IPS-NIHi7 (cell line): ENCODE data around the gene UBE2C.
A peak's percentile ranks its signal among the peaks of the same experiment; 100 is the strongest.
"Not testable (repeated sequence)": the region's sequence is repeated elsewhere in the genome, so short reads cannot be mapped to it uniquely, and the experiment has no call there.

ENCODE experiments used
- DNase-seq: peaks from one replicate; pipeline ENCODE4 v3.0.0; 2012; ENCODE audit warnings: mixed read lengths; ENCODE audit errors: extremely low spot score

UBE2C gene

DNA sequence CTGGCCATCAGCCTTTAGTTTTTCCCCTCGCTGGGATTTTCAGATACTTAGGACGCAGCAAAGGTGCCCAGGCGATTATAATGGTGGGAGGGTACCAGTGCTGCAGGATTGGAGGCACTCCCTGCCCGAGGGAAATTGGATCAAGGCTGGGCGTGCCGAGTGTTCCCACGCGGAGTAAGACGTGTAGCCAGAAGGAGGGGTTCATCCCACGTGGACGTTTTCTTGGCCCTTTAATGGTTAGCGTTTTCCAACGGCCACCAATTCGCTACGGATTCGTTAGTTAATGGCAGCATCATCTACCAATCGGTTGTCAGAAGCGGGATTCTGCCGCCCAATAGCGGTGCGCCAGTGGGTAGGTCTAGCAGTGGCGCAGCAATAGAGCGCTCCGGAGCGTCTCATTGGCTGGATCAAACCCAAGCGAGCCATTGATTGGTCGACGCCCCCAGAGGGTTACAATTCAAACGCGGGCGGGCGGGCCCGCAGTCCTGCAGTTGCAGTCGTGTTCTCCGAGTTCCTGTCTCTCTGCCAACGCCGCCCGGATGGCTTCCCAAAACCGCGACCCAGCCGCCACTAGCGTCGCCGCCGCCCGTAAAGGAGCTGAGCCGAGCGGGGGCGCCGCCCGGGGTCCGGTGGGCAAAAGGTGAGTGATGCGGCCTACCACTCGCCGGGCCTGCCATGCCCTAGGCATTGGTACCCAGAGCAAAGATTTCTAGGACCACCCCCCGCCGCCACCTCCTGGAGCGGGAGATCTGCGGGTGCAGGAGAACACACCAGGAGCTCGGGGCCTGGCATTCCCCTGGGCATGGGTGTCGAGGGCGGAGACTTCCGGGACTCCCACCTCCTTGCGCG is at the start of gene UBE2C:
UBE2C (plus strand) TSS at position 488 of the 849 bp plus-strand sequence; CDS start at position 540, 52 bp downstream.
- peak; percentile 100 for DNase-seq

DNA sequence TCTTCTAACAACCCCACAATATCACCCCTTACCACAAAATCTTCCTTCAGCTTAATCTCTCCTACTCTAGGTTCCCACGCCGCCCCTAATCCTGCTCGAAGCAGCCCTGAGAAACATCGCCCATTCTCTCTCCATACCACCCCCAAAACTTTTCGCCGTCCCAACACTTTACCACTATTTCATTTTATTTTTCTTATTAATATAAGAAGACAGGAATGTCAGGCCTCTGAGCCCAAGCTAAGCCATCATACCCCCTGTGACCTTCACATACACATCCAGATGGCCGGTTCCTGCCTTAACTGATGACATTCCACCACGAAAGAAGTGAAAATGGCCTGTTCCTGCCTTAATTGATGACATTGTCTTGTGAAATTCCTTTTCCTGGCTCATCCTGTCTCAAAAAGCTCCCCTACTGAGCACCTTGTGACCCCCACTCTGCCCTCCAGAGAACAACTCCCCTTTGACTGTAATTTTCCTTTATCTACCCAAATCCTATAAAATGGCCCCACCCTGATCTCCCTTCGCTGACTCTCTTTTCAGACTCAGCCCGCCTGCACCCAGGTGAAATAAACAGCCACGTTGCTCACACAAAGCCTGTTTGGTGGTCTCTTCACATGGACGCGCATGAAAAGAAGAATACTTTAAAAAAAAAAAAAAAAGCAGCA is 47.7 kb upstream of the UBE2C start:
- DNase-seq = not testable (repeated sequence)

DNA sequence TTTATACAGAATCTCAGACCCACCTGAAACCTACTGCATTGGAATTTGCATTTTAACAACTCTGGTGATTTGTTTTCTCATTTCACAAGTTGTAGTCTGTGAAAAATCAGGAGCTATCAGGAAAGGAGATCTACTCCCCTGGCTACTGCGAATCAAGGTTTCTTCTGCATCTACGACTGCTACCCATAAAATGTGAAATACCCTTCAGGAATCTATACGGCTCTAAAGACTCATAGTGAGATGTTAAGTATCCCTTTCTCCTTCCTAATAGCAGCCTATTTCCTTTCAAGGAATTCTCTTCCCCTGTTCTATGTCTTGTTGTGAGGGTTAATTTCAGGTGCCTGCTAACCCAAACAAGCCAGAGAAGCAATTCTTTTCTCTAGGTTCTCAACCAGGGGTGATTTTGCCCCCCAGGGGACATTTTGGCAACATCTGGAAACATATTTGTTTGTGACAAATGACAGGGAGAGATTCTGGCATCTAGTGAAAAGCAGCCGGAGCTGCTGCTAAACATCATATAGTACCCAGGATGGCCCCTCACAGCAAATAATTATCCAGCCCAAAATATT is 47.1 kb upstream of the UBE2C start:
- DNase-seq = no peak

DNA sequence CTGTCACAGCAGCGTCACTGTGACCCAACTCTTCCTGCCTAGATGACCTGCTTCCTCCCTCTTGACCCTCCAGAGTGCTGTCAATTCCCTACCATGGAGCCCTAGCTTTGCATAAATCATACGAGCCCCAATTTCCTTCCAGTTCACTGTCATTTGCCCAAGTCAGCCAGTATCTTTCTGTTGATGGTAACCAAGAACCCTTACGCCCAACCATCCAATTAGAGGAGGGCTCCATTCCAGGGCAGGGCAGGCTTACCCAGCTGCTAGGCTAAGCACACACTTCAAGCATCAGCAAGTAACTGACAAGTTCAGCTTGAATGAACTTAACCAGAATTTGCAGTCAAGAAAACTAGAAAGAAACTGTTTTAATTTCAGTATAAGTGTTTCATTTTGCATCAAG is 46.5 kb upstream of the UBE2C start:
- no peak for DNase-seq

DNA sequence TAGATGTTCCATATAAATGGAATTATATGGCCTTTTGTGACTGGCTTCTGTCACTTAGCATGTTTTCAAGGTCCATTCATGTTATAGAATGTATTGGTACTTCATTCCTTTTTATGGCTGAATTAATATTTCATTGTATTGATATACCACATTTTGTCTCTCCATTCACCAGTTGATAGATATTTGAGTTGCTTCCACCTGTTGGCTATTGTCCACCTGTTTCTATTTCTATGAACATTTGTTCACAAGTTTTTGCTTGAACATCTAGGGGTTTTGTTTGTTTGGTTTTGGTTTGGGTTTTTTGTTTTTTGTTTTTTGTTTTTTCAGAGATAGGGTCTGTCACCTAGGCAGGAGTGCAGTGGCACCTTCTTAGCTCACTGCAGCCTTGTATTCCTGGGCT is 44.0 kb upstream of the UBE2C start:
- no peak for DNase-seq

DNA sequence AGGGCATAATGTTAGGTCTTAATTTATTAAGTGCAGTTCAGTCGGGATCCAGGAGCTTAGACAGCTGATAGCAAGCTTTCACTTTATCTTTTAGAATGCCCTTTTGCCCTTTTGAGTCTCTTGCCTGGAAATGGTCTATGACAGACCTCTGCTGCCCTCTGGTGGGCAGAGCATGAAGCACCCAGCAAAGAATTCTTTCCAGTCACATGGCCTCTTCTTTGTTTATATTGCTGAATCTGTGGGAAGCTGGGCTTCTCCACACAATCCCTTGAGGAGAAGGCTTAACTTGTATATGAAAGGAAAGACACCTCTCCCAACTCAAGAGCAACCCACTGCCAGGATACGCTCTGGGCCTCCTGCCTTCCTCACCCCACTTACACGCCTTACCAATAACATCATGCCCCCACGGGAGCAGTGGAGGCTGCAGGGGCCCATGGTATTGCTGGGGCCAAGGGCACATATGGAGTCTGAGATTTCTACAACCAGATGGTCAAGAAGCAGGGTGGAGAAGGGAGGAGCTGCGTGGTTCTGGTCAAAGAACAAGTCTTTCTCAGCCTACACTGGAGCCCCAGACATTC is 41.2 kb upstream of the UBE2C start:
- DNase-seq = peak; percentile 85

DNA sequence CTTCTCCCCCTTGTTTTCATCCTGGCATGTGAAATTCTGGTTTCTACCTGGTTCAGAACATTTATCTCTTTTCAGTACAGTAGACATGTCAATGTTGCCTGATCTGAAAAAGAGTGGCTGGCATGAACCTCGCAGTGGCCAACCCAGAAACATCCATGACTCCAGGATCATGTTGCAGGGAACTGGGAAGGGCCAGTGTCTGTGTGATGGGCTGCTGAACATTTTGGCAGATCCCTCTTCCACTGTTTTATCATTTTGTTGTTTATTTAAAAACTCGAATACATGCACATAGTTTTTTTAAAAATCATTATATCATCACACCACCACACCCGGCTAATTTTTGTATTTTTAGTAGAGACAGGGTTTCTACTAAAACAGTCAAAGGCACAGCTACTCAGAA is 39.8 kb upstream of the UBE2C start:
- no peak for DNase-seq

DNA sequence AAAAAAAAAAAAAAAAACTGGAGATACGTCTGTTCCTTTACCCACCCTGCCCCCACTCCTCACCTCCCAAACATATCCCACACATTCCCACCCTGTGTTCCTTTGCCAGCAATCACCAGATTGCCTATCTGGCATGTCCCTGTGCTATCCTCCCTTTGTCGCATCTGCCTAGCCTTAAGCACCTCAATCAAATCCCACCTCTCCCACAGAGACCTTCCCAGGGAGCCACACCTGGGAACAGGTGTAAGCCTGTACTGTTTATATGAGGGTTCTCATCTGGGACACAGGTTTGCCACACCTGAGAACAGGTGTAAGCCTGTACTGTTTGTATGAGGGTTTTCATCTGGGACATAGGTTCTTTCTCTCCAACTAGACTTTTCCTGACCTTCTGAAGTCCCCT is 37.5 kb upstream of the UBE2C start:
- DNase-seq = no peak

DNA sequence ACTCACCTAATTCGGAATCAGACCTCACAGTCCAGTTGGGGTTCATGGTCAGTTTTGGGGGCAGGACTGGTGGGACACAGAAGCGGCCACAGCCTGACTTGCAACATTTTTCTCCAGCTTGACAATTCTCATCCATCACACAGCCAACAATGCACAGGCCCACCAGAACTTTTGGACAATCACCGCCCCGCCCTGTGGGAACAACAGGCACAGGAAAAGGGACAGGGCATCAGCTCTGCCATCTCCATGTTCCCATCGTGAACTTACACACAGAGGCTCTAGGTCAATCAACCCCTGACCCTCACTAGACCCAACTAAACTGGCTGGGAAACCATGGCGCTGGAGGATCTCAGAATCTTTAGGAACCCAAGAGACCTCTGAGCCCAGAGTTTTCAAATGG is 37.0 kb upstream of the UBE2C start:
- DNase-seq = no peak

DNA sequence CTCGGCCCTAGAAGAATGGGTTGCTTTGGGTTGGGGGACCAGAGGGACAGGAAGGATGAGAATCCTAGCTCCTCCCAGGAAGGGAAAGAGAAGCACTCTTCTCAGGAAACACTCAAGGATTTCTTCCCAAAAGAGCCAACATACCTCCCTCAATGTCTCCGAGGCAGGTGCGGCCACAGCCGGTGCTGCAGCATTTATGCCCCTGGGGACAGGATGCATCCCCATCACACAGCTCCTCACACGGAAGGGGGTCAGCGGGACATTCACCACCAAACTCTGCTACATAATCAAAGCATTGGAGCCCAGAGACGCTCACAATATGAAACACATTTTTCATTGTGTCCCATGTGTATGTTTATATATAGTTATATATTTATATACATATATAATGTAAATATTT is 35.5 kb upstream of the UBE2C start:
- DNase-seq = no peak

DNA sequence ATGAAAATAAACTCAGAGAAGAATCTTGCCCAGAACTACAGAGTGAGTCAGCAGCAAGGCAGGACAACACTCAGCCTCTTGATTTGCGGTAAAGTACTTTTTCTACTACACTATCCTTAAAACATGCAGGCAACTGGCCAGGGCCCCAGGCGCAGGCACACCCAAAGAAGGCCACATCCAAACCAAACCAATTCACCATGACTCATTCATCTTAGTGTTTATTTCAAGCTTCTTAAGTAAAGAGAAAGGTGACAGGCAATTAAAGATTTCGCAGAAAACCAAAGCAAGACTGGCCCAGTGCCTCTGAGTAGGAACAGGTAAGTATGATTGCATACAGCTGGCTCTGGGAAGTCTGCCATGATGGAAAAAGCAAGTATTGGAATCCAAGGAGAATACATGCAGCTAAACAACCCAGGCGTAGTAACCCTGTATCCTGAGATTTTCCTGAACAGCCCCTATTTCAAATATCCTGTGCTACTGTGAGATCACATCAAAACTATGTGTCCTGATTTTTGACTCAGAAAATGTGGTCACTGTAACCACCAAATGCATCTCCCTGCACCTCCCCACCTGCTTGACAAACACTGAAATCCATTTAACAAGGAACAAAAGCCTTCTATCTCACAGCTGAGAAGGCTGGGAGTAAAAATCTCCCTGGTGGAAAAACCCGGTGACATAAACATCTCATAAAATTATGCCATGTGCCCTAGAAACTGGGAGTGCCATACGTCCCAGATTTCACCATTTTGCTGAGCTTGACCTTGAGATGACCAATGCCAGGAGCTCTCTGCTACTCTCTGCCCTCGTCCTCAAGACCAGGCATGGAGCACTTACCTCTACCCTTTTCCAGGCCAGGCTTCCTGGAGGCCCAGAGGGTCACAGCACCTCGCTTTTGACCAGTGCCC is 33.2 kb upstream of the UBE2C start:
- DNase-seq = no peak

DNA sequence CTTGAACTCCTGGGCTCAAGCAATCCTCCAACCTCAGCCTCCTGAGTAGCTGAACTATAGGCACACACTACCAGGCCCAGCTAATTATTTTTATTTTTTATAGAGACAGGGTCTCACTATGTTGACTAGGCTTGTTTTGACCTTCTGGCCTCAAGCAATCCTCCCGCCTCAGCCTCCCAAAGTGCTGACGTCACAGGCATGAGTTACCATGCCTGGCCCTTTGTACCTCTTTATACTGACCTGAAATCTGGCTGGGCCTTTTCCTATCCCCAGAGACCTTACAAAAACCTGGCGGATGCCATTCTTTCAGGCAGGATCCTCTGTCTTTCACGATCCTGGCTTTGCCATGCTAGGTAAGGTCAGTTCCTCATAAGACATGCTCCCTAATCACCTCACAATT is 32.3 kb upstream of the UBE2C start:
- DNase-seq = no peak

DNA sequence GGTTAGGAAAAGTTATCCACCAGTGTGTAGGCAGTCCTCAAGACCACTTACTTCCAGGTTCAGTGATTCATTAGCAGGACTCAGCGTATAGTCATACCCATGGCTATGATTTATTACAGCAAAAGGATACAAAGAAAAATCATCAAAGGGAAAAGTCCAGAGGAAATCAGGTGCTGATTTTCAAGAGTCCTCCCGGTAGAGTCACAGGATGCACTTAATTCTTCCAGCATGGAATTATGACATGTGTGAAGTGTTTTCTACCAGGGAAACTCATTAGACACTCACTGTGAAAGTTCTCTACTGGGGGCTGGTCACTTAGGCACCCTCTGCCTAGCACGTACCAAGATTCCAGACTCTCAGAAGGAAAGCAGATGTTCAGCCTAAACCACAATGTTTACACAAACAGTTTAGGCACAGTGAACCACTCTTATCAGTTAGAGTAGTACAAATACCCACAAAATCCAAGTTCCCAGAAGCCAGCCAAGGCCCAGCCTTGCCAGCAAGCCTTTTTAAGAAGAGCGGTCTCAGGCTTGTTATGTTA is 31.0 kb upstream of the UBE2C start:
- DNase-seq = no peak

DNA sequence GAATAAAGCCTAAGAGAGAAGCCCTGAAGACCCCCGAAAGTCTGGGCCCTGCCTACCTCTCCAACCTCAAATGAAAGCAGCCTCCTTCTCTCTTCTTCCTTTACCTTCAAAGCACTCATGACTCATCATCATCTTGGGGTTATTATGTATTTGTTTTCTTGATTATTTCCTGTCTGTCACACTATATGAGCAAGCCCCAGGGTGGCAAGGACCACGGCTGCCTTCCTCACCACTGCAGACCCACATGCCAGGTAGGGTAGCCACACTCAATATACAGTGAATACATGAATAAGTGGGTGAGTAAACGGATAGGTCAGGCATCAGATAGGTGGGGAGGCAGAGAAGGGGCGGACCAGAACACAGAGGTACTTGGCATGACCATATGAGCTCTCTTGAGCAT is 29.6 kb upstream of the UBE2C start:
- DNase-seq = no peak

DNA sequence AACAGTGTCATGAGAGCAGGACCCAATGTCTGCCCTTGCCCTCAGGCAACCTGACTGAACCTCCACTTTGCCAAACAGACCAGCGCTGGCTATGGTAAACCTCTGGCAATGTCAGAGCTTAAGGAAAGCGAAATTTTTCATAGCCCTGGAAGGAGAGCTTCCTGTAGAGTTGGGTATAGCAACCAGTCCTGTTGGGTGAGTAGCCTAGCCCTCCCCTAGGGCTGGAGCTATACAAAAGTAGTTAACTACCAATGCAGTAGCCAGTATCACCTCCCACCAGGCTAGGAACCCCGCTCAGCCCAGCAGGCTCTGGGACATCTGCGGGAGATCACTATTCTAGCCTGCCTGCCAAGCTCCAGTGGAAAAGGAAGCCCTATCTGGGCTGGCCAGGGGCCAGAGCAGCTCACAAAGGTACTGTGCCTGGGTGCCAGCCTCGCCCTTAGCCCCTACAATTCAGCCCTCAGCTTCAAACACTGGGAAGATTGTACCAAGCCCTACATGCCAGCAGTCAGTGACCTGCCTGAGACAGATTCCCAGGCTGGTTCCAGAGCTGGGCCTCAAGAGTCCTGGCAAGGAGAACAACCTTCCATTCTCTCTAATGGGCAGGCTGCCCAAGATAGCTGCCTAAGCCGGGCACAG is 28.7 kb upstream of the UBE2C start:
- DNase-seq = no peak

DNA sequence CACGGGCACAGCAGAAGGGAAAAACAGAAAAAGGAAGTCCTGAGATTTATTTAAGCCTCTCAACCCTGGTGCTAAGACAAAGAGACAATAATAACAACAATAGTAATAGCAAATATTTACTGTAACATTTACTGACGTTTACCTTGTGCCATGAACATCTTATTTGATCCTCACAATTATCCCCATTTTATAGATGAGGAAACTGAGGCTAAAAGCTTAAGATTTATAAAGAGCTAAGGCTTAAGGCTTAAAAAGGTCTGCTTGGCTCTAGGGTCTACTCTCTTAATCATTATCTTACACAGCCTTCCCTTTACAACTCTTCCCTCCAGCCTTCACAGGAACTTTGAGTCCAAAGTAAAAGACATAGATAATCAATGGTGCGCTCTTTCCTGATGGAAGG is 24.1 kb upstream of the UBE2C start:
- no peak for DNase-seq

DNA sequence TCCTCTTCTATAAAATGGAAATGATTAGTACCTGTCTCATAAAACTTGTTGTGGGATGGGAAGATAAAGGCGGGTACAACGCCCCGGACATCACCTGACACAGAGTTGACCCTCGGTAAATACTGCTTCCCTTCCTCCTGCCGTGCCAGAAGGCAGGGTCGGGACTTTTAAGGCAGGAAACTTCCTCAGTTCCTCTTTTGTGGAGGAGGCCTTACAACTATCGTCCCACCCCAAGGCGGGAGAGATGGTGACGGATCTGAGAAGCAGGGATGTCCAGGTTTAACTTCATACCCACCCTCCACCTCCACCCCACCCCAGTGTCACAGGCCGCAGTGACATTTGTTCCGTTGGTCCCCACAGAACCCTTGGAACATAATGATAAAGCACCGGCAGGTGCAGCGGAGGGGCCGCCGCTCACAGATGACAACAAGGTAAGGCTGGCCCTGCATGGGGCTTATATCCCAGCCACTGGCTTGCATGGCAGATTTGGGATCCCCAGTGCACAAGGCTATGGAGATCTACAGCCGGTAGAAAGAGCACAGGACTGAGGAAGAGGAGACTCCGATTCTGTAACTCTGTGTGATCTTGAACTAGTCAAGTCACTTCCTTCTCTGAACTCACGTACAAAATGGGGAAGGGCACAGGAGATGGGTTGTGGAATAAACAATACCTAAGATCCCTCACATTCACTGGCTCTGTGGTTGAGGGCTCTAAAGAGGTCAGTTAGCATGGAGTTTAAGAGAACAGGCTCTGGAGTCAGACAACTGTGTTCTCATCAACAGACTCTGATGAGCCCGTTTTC is 19.9 kb upstream of the UBE2C start:
- no peak for DNase-seq

DNA sequence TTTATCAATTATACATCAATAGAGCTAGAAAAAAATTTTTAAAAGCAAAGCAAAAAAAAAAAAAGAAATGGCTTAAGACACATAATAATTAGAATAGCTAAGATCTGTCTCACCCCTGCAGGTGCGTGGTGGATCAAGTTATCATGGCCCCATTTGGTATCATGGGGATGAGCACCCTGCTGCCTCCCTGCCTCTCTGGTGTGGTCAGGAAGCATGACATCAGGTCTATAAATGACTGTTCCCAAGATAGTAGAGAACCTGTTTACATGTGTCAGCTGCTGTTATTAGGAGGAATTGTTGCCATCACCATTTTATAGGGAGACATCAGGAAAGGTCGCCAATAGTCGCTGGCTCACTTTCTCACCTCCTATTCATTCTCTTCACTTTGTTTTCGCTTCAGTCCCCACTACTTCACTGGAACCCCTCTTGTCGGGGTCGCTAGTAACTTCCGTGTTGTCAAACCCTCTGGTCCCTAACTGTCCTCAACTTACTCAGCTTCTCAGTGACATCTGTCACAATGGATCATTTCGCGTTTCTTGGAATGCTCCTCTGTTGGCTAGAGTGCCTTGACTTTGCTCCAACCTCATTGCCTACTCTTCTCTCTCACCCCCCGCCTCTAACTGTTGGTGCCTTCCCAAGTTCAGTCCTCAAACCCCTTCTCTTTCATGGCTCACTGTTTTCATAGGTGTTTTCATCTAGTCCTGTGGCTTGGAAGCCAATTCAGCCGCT is 15.9 kb upstream of the UBE2C start:
- no peak for DNase-seq

DNA sequence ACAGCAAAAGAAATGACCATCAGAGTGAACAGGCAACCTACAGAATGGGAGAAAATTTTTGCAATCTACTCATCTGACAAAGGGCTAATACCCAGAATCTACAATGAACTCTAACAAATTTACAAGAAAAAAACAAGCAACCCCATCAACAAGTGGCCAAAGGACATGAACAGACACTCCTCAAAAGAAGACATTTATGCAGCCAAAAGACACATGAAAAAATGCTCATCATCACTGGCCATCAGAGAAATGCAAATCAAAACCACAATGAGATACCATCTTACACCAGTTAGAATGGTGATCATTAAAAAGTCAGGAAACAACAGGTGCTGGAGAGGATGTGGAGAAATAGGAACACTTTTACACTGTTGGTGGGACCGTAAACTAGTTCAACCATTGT is 14.9 kb upstream of the UBE2C start:
- not testable (repeated sequence) for DNase-seq
